ENCODE results near the gene ARL16. TPM values are rescaled to one million over a fixed set of nuclear protein-coding genes. Genes with fewer than 3 reads are reported as not detected.

Gene ARL16
- total RNA-seq, 1 experiment from 2014 or later, result 40.1 TPM

- BruUV-seq (replicated peaks), result no TSS peak
- CTCF ChIA-PET, result interaction anchor here (0.6 to 2.2 kb wide), 3 partner anchors 18 to 189 kb away, joined by 4 to 8 read pairs (median 4); partner anchors contain the start of gene MRPL12
- H3K4me1 Mint-ChIP-seq (ENCODE audit: low read depth, unreplicated experiment), result peaks cover 12% of the 10 kb centered on the region
Observed at GRCh38 chr17:81683208-81683583, 401 bp downstream of the ARL16 start.

GRCh38 chr17:81682565-81683207 is 911 bp downstream of the ARL16 start:
- peak overlapping the region; percentile 71 for H3K4me3 Mint-ChIP-seq (ENCODE audit: low read depth, unreplicated experiment)
- H3K36me3 Mint-ChIP-seq (ENCODE audit: insufficient read depth, unreplicated experiment), result peaks cover 72% of the 10 kb centered on the region
- H3K4me1 Mint-ChIP-seq (ENCODE audit: low read depth, unreplicated experiment), result peaks cover 12% of the 10 kb centered on the region
- BruUV-seq (replicated peaks), result no TSS peak
- peak overlapping the region; percentile 30 for H3K27ac Mint-ChIP-seq (ENCODE audit: unreplicated experiment)
- CTCF ChIA-PET, result interaction anchor here (1.2 to 2.2 kb wide), 2 partner anchors 19 to 20 kb away, joined by 4 to 8 read pairs; partner anchors contain the start of gene MRPL12
- H3K9me3 Mint-ChIP-seq (ENCODE audit: low read depth, unreplicated experiment), result no peaks in the 10 kb centered on the region
- intact Hi-C loops (cut with micrococcal nuclease; ENCODE audit: unreplicated experiment), result no loop called here
- no peak for DNase-seq
- TF ChIP-seq CTCF (IDR thresholded peaks at IDR 0.05; ENCODE audit: unreplicated experiment), result no peak
- no peaks in the 10 kb centered on the region for H3K27me3 Mint-ChIP-seq (ENCODE audit: unreplicated experiment)

More at GRCh38 chr17:81683208-81683583, 401 bp downstream of the ARL16 start:
- peak overlapping the region; percentile 71 for H3K4me3 Mint-ChIP-seq (ENCODE audit: low read depth, unreplicated experiment)
- H3K27me3 Mint-ChIP-seq (ENCODE audit: unreplicated experiment), result no peaks in the 10 kb centered on the region
- H3K27ac Mint-ChIP-seq (ENCODE audit: unreplicated experiment), result peak overlapping the region; percentile 66
- DNase-seq, result no peak
- H3K9me3 Mint-ChIP-seq (ENCODE audit: low read depth, unreplicated experiment), result no peaks in the 10 kb centered on the region
- intact Hi-C loops (cut with micrococcal nuclease; ENCODE audit: unreplicated experiment), result no loop called here
- peaks cover 73% of the 10 kb centered on the region for H3K36me3 Mint-ChIP-seq (ENCODE audit: insufficient read depth, unreplicated experiment)
- TF ChIP-seq CTCF (IDR thresholded peaks at IDR 0.05; ENCODE audit: unreplicated experiment), result no peak

GRCh38 chr17:81681672-81682071 is 1.9 kb downstream of the ARL16 start:
- no peak overlapping the region for H3K27ac Mint-ChIP-seq (ENCODE audit: unreplicated experiment)
- CTCF ChIA-PET, result no interaction called here
- TF ChIP-seq CTCF (IDR thresholded peaks at IDR 0.05; ENCODE audit: unreplicated experiment), result no peak
- peaks cover 12% of the 10 kb centered on the region for H3K4me1 Mint-ChIP-seq (ENCODE audit: low read depth, unreplicated experiment)
- peaks cover 63% of the 10 kb centered on the region for H3K36me3 Mint-ChIP-seq (ENCODE audit: insufficient read depth, unreplicated experiment)
- intact Hi-C loops (cut with micrococcal nuclease; ENCODE audit: unreplicated experiment), result no loop called here
- H3K9me3 Mint-ChIP-seq (ENCODE audit: low read depth, unreplicated experiment), result no peaks in the 10 kb centered on the region
- BruUV-seq (replicated peaks), result no TSS peak
- DNase-seq, result no peak
- no peaks in the 10 kb centered on the region for H3K27me3 Mint-ChIP-seq (ENCODE audit: unreplicated experiment)
- H3K4me3 Mint-ChIP-seq (ENCODE audit: low read depth, unreplicated experiment), result peak overlapping the region; percentile 14

GRCh38 chr17:81680150-81680549 is 3.4 kb downstream of the ARL16 start:
- no peak overlapping the region for H3K27ac Mint-ChIP-seq (ENCODE audit: unreplicated experiment)
- no peak overlapping the region for H3K4me3 Mint-ChIP-seq (ENCODE audit: low read depth, unreplicated experiment)
- DNase-seq, result no peak
- no peak for TF ChIP-seq CTCF (IDR thresholded peaks at IDR 0.05; ENCODE audit: unreplicated experiment)
- CTCF ChIA-PET, result no interaction called here
- peaks cover 19% of the 10 kb centered on the region for H3K4me1 Mint-ChIP-seq (ENCODE audit: low read depth, unreplicated experiment)
- no peaks in the 10 kb centered on the region for H3K9me3 Mint-ChIP-seq (ENCODE audit: low read depth, unreplicated experiment)
- peaks cover 58% of the 10 kb centered on the region for H3K36me3 Mint-ChIP-seq (ENCODE audit: insufficient read depth, unreplicated experiment)
- BruUV-seq (replicated peaks), result no TSS peak
- no peaks in the 10 kb centered on the region for H3K27me3 Mint-ChIP-seq (ENCODE audit: unreplicated experiment)
- intact Hi-C loops (cut with micrococcal nuclease; ENCODE audit: unreplicated experiment), result no loop called here
